ENCODE results near the gene SASH3.

SASH3 gene

GRCh38 chrX:129781680-129782495 is 2.1 kb downstream of the SASH3 start:
- no peak for TF ChIP-seq CTCF (IDR thresholded peaks at IDR 0.05)

- TF ChIP-seq CTCF (IDR thresholded peaks at IDR 0.05) = no peak
These were observed 3.0 kb downstream of the SASH3 start for GRCh38 chrX:129782706-129783105.

- TF ChIP-seq CTCF (IDR thresholded peaks at IDR 0.05) = no peak
These were observed 3.6 kb downstream of the SASH3 start for GRCh38 chrX:129783291-129783713.

GRCh38 chrX:129784371-129784770 is 4.6 kb downstream of the SASH3 start:
- TF ChIP-seq CTCF (IDR thresholded peaks at IDR 0.05) = no peak

- no peak for TF ChIP-seq CTCF (IDR thresholded peaks at IDR 0.05)
These were observed 5.6 kb downstream of the SASH3 start for GRCh38 chrX:129785160-129785947.

GRCh38 chrX:129786210-129786651 is 6.5 kb downstream of the SASH3 start:
- no peak for TF ChIP-seq CTCF (IDR thresholded peaks at IDR 0.05)

- TF ChIP-seq CTCF (IDR thresholded peaks at IDR 0.05) = no peak
These were observed 7.7 kb downstream of the SASH3 start for GRCh38 chrX:129787336-129788055.
